Left ventricle myocardium inferior (tissue), 1 donor: ENCODE measurements around the gene NEURL1B. TPM values are rescaled to one million over a fixed set of nuclear protein-coding genes. Genes with fewer than 3 reads are reported as not detected.

Source experiments
- DNase-seq: peaks from one replicate; pipeline ENCODE4 v3.0.0-alpha.2; 2020
- H3K27ac ChIP-seq: fragments of 200-600 bp; replicated peaks from 2 replicates; pipeline ENCODE4 v1.8.0; 2021
- H3K27me3 ChIP-seq: fragments of 200-600 bp; 2 replicates; pipeline ENCODE4 v1.8.0; 2021; ENCODE audit warnings: low read depth
- H3K36me3 ChIP-seq: fragments of 200-600 bp; 2 replicates; pipeline ENCODE4 v1.8.0; 2021
- H3K4me1 ChIP-seq: fragments of 200-600 bp; 2 replicates; pipeline ENCODE4 v1.8.0; 2021
- H3K4me3 ChIP-seq: fragments of 200-600 bp; 2 replicates; pipeline ENCODE4 v1.8.0; 2021; ENCODE audit warnings: mild to moderate bottlenecking, moderate library complexity
- H3K9me3 ChIP-seq: fragments of 200-600 bp; replicated peaks from 2 replicates; pipeline ENCODE4 v1.8.0; 2021
- intact Hi-C: fragments of 100-400 bp; cut with micrococcal nuclease; formaldehyde crosslinking; loops from one replicate; pipeline ENCODE4 v1.11.0; 2022
- total RNA-seq: library from RNA; stranded (reverse); fragmentation: NEBNext Ultra II Directional; extraction: Animal tissue kit (Norgen Biotek cat#: 25700); gene quantifications from one replicate; pipeline ENCODE4 v1.2.1, GENCODE V29; 2021
- TF ChIP-seq, protein P1 (sequence below): fragments of 200-600 bp; IDR thresholded peaks from 2 replicates; pipeline ENCODE4 v1.8.0; 2021; ENCODE audit warnings: antibody characterized with exemption, mild to moderate bottlenecking, borderline replicate concordance
- donor health status: DM: no; HTN: yes; CAD: no; lungs with severe emphysema.

NEURL1B gene
- total RNA-seq, 1 donor from 2014 or later: 24.0 TPM

DNA sequence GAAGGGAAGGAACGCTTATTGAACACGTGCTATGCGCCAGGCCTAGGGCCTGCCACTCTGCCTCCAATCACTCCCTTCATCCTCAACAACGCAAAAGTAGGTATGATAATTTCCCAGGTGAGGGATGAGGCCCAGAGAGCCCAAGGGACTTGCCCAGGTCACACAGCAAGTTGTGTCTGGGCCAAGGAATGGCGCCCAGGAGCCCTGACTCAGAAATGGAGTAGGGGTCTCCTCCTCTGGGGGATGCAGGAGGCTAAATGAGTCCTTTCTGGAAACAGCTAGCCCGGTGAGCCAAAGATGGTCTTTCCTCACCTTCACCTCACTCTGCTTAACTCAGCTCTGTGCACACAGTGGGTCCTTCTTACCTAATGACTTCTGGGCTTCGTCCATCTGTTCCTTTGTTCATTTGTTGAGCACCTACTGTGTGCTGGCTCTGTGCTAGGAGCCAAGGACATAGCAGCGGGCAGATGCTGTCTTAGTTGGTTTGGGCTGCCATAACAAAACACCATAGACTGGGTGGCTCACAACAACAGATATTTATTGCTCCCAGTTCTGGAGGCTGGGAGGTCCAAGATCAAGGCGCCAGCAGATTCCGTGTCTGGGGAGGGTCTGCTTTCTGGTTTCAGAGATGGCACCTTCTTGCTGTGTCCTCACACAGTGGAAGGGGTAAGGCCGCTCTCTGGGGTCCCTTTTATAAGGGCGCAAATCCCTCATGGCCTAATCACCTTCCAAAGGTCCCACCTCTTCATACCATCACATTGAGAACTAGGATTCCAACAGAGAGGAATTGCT, 22.3 kb upstream of the NEURL1B start:
- intact Hi-C loops: no loop called here
- no peaks in the 10 kb centered on the region for H3K27me3 ChIP-seq
- H3K36me3 ChIP-seq: no peaks in the 10 kb centered on the region
- TF ChIP-seq, protein P1, sequence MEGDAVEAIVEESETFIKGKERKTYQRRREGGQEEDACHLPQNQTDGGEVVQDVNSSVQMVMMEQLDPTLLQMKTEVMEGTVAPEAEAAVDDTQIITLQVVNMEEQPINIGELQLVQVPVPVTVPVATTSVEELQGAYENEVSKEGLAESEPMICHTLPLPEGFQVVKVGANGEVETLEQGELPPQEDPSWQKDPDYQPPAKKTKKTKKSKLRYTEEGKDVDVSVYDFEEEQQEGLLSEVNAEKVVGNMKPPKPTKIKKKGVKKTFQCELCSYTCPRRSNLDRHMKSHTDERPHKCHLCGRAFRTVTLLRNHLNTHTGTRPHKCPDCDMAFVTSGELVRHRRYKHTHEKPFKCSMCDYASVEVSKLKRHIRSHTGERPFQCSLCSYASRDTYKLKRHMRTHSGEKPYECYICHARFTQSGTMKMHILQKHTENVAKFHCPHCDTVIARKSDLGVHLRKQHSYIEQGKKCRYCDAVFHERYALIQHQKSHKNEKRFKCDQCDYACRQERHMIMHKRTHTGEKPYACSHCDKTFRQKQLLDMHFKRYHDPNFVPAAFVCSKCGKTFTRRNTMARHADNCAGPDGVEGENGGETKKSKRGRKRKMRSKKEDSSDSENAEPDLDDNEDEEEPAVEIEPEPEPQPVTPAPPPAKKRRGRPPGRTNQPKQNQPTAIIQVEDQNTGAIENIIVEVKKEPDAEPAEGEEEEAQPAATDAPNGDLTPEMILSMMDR: no peak
- no peaks in the 10 kb centered on the region for H3K4me1 ChIP-seq
- no peak for DNase-seq
- H3K9me3 ChIP-seq: peaks cover 12% of the 10 kb centered on the region
- no peak overlapping the region for H3K27ac ChIP-seq
- H3K4me3 ChIP-seq: no peak overlapping the region

DNA sequence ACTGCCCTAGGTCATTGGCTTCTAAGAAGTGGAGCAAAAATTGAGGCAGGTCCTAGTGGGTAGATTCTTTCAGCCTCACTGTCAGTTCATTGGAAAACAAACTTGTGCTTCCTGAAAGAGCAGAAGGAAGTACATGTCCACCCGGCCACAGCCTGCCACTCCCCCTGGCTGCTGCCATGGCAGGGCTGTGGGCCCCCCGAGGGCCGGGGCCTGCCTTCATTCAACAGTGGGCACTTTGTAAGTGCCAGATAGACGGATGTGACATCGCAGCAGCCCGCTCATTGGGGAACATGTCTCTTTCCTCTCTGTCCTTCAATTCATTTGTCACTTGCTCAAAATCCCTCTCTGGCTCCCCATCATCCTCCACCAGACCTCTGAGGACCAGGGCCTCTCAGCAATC, 20.6 kb upstream of the NEURL1B start:
- no peaks in the 10 kb centered on the region for H3K36me3 ChIP-seq
- intact Hi-C loops: no loop called here
- H3K27ac ChIP-seq: no peak overlapping the region
- DNase-seq: no peak
- no peaks in the 10 kb centered on the region for H3K27me3 ChIP-seq
- peaks cover 4% of the 10 kb centered on the region for H3K9me3 ChIP-seq
- no peak overlapping the region for H3K4me3 ChIP-seq
- no peaks in the 10 kb centered on the region for H3K4me1 ChIP-seq
- TF ChIP-seq, protein P1: no peak

DNA sequence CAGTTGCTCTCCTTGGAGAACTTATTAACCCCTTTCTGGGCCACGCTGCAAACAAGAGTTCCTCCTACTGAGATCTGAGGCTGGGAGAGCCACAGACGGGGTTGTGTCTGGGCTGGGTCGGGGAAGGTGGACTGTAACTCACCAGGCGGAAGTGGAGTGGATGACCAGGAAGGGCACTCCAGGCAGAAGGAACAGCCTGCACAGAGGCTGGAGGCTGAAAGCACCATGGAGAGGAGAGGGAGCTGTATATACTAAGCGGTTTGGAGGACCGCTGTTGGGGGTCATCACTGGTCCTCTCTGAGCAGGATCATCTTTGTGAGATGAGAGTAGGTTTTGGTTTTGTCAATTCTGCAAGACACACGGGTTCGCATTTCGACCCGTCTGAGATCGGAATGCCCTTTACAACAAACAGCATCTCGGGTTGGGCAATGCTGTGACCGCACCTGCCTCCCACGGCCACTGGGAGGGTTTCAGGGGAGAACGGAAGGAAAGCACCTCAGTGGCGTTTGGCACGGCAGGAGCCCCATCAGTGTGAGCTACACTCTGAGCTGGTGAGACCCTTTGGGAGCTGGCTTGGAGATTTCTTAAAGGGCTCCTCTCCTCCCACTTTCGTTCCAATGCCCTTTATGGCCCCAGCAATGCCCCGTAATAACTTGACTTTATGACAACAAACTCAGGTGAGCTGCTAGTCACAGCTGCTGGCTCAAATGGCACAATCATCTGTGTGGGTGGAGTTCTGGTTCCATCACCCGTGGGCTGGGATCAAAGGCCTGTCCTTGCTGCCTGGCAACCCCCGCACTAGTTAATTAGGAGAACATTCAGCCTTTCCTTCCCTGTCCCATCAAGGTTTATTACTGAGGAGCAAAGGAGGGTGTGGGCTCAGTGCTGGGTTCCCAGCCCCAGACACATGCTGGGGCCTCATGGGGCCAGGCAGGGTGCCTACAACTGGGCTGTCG, 18.7 kb upstream of the NEURL1B start:
- H3K36me3 ChIP-seq: no peaks in the 10 kb centered on the region
- intact Hi-C loops: no loop called here
- H3K4me1 ChIP-seq: no peaks in the 10 kb centered on the region
- H3K4me3 ChIP-seq: no peak overlapping the region
- H3K9me3 ChIP-seq: no peaks in the 10 kb centered on the region
- no peak overlapping the region for H3K27ac ChIP-seq
- H3K27me3 ChIP-seq: no peaks in the 10 kb centered on the region
- DNase-seq: no peak
- TF ChIP-seq, protein P1: no peak

DNA sequence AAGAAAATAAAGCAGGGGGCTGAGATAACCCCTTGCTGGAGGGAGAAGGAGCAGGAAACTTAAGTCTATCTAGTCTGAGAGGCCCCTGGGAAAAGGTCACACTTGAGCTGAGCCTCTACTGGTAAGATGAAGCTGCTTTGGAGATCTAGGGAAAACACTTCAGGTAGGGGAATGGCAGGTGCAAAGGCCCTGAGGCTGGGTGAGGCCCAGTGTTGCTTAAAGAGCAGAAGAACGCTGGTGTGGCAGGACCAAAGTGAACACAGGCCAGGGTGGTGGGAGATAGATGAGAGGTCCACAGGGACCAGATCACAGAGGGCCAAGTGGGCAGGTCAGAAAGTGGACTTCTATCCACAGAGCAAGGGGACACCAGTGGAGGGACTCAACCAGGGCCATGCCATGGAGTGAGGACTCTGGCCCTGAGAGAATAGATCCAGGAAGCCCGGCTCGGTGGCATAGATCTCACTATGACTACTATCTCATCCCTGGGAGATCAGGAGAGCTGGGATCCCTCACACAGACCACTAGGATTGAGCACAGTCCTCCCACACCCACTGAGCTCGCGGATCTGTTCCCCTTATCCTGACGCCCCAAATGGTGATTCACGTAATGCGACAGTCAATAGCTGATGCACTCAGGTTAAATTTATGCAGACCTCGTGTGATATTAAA, 17.6 kb upstream of the NEURL1B start:
- DNase-seq: no peak
- Histone ChIP-seq H3K36me3 (no peaks in the 10 kb centered on the region), H3K27me3 (no peaks in the 10 kb centered on the region), H3K4me3 (no peak overlapping the region), H3K4me1 (no peaks in the 10 kb centered on the region), H3K27ac (no peak overlapping the region), H3K9me3 (no peaks in the 10 kb centered on the region)
- intact Hi-C loops: no loop called here
- TF ChIP-seq, protein P1: no peak
